Measurements from ENCODE around the gene INAVA. TPM values are rescaled to one million over a fixed set of nuclear protein-coding genes. Genes with fewer than 3 reads are reported as not detected.
A peak's percentile ranks its signal among the peaks of the same experiment; 100 is the strongest.

Gene INAVA
- total and polyA plus RNA-seq, 2 of the 13 experiments (the other 11 are each of a cell fraction or from before 2014, with no cell fraction given) = 6.0 to 13.5 TPM

GRCh38 chr1:200899451-200899915, 4.8 kb downstream of the INAVA start (continued):
- TF ChIP-seq GABPB1 (CRISPR knock-in tag; IDR thresholded peaks at IDR 0.05) (0 out of 2 replicates have a peak, but pooled peaks have one; percentile 13), ZNF280D (CRISPR knock-in tag; IDR thresholded peaks at IDR 0.05) (no peak), ISL2 (CRISPR knock-in tag; IDR thresholded peaks at IDR 0.05) (0 out of 2 replicates have a peak, but pooled peaks have one; percentile 36), SOX6 (IDR thresholded peaks at IDR 0.05) (no peak), SOX6 (CRISPR knock-in tag; IDR thresholded peaks at IDR 0.05) (no peak), KDM5B (CRISPR knock-in tag; IDR thresholded peaks at IDR 0.05; ENCODE audit: borderline replicate concordance) (no peak), SNAPC2 (CRISPR knock-in tag; IDR thresholded peaks at IDR 0.05) (no peak), SAP130 (CRISPR knock-in tag; IDR thresholded peaks at IDR 0.05; ENCODE audit: low read depth) (0 out of 2 replicates have a peak, but pooled peaks have one; percentile 22), ZNF569 (CRISPR knock-in tag; IDR thresholded peaks at IDR 0.05; ENCODE audit: borderline replicate concordance) (no peak), REST (IDR thresholded peaks at IDR 0.05; ENCODE audit: borderline replicate concordance in 1 of 2, low read depth in 1 of 2, low read length in 2 of 2) (no peak), ZGPAT (CRISPR knock-in tag; IDR thresholded peaks at IDR 0.05) (0 out of 2 replicates have a peak, but pooled peaks have one; percentile 15), ZNF724P (CRISPR knock-in tag; IDR thresholded peaks at IDR 0.05; ENCODE audit: borderline replicate concordance) (no peak), FOSL2 (CRISPR knock-in tag; IDR thresholded peaks at IDR 0.05) (peak; percentile 63), AGO2 (optimal IDR thresholded peaks at IDR 0.05; ENCODE audit: low read depth, low read length) (no peak), EHMT2 (IDR thresholded peaks at IDR 0.05; ENCODE audit: borderline replicate concordance, low read depth, low read length) (no peak), CBX5 (CRISPR knock-in tag; IDR thresholded peaks at IDR 0.05; ENCODE audit: borderline replicate concordance) (no peak), ZNF720 (CRISPR knock-in tag; IDR thresholded peaks at IDR 0.05) (no peak), GTF2F1 (IDR thresholded peaks at IDR 0.05; ENCODE audit: low read length) (no peak), ZNF766 (CRISPR knock-in tag; IDR thresholded peaks at IDR 0.05; ENCODE audit: borderline replicate concordance) (no peak), ATF7 (IDR thresholded peaks at IDR 0.05) (no peak), ATF7 (CRISPR knock-in tag; IDR thresholded peaks at IDR 0.05) (no peak), ARHGAP35 (CRISPR knock-in tag; IDR thresholded peaks at IDR 0.05; ENCODE audit: borderline replicate concordance) (no peak)
- TF ChIP-seq, protein P1, sequence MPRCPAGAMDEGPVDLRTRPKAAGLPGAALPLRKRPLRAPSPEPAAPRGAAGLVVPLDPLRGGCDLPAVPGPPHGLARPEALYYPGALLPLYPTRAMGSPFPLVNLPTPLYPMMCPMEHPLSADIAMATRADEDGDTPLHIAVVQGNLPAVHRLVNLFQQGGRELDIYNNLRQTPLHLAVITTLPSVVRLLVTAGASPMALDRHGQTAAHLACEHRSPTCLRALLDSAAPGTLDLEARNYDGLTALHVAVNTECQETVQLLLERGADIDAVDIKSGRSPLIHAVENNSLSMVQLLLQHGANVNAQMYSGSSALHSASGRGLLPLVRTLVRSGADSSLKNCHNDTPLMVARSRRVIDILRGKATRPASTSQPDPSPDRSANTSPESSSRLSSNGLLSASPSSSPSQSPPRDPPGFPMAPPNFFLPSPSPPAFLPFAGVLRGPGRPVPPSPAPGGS (CRISPR knock-in tag; IDR thresholded peaks at IDR 0.05) = no peak
